PC-9 (cell line): ENCODE data around the gene ANTXR2. TPM values are rescaled to one million over a fixed set of nuclear protein-coding genes. Genes with fewer than 3 reads are reported as not detected.

Experiments used
- BruUV-seq: library from RNA; stranded (reverse); fragments of 400-500 nt; replicated peaks from 2 replicates; lab custom pipeline; 2021; lab: Mats Ljungman, UMichigan
- CTCF ChIA-PET: fragments of 300-600 bp; sonication (Branson Sonifier 250); formaldehyde crosslinking; loops from one replicate; lab custom pipeline; 2022; ENCODE audit warnings: antibody characterized with exemption; lab: Charles Lee
- POLR2A ChIA-PET: fragments of 300-600 bp; sonication (Branson Sonifier 250); formaldehyde crosslinking; loops from one replicate; lab custom pipeline; 2022; ENCODE audit warnings: antibody characterized with exemption; ENCODE audit not compliant: unreplicated experiment; lab: Charles Lee
- DNase-seq, 2 experiments: peaks; one replicate each; pipeline versions ENCODE4 v3.0.0 to v3.0.0-alpha.2; 2015 to 2022; ENCODE audit warnings: mixed read lengths in 1 of 2
- H2AFZ ChIP-seq: fragments of 200-600 bp; sonication (generic); 2 replicates; pipeline ENCODE4 v1.8.1; 2017; ENCODE audit warnings: antibody characterized with exemption
- H3F3A ChIP-seq: fragments of 200-600 bp; sonication (generic); 2 replicates; pipeline ENCODE4 v1.8.1; 2017; ENCODE audit warnings: antibody characterized with exemption, mild to moderate bottlenecking, low read depth; ENCODE audit not compliant: insufficient read depth
- H3K27ac ChIP-seq: fragments of 200-600 bp; sonication (generic); 2 replicates; pipeline ENCODE4 v1.6.1; 2016; ENCODE audit warnings: mixed run types
- H3K27me3 ChIP-seq: fragments of 200-600 bp; sonication (generic); 2 replicates; pipeline ENCODE4 v1.6.1; 2016; ENCODE audit warnings: low read depth, mixed run types; ENCODE audit not compliant: insufficient read depth
- H3K36me3 ChIP-seq: fragments of 200-600 bp; sonication (generic); 2 replicates; pipeline ENCODE4 v1.6.1; 2016; ENCODE audit warnings: low read depth, mixed run types
- H3K4me1 ChIP-seq: fragments of 200-600 bp; sonication (generic); replicated peaks from 2 replicates; pipeline ENCODE4 v1.6.1; 2016; ENCODE audit warnings: mixed run types; ENCODE audit not compliant: insufficient read depth
- H3K4me2 ChIP-seq: fragments of 200-600 bp; sonication (generic); 2 replicates; pipeline ENCODE4 v1.6.1; 2017; ENCODE audit warnings: mixed run types
- H3K4me3 ChIP-seq: fragments of 200-600 bp; sonication (generic); 2 replicates; pipeline ENCODE4 v1.6.1; 2016; ENCODE audit warnings: mixed run types
- H3K79me2 ChIP-seq: fragments of 200-600 bp; sonication (generic); 2 replicates; pipeline ENCODE4 v1.6.1; 2017; ENCODE audit warnings: low read depth, mixed run types
- H3K9me2 ChIP-seq: fragments of 200-600 bp; sonication (generic); 2 replicates; pipeline ENCODE4 v1.8.1; 2017; ENCODE audit warnings: mild to moderate bottlenecking; ENCODE audit not compliant: insufficient read depth
- H3K9me3 ChIP-seq: fragments of 200-600 bp; sonication (generic); 2 replicates; pipeline ENCODE4 v1.8.1; 2016; ENCODE audit warnings: low read depth; ENCODE audit not compliant: insufficient read depth
- H4K20me1 ChIP-seq: fragments of 200-600 bp; sonication (generic); 2 replicates; pipeline ENCODE4 v1.8.1; 2017; ENCODE audit not compliant: insufficient read depth
- EZH2 ChIP-seq: fragments of 200-600 bp; sonication (generic); IDR thresholded peaks from 2 replicates; pipeline ENCODE4 v1.8.0; 2017; ENCODE audit warnings: antibody characterized with exemption, low read depth
- intact Hi-C: fragments of 100-400 bp; cut with micrococcal nuclease; formaldehyde crosslinking; loops from one replicate; pipeline ENCODE4 v1.10.0; 2022; ENCODE audit not compliant: unreplicated experiment
- total RNA-seq: library from RNA; stranded (reverse); gene quantifications from 2 replicates; pipeline ENCODE4 v1.2.3, GENCODE V29; 2021
- TF ChIP-seq, protein P1 (sequence below): fragments of 200-600 bp; sonication (generic); conservative IDR thresholded peaks from 2 replicates; pipeline ENCODE4 v1.6.1; 2017; ENCODE audit warnings: mixed run types, antibody characterized with exemption, mild to moderate bottlenecking, moderate library complexity

Gene ANTXR2
- total RNA-seq, 1 experiment from 2014 or later: 2.0 TPM

GRCh38 chr4:80009806-80010205 lies 63.2 kb downstream of the ANTXR2 start:
- POLR2A ChIA-PET: no interaction called here

DNA sequence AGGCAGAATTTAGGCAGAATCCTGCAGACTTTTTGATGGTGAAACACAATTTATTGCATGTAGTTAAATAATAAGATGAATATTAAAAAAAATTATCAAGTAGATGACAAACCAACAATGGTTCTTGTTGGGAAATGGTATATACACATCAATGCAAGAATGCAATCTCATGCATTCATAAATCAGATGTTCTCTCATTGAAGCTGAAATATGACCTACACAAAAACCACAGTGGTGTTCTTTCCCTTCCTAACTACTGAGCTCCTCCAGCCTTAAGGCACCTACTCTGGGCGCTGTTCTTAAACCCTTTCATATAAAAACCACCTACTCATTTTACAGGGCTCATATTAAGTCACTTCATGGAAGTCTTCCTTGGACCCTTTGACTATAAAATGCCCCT lies 64.1 kb downstream of the ANTXR2 start:
- Histone ChIP-seq H3K4me1 (no peaks in the 10 kb centered on the region), H3K9me2 (no peaks in the 10 kb centered on the region), H3K36me3 (no peaks in the 10 kb centered on the region), H3K27ac (no peak overlapping the region), H4K20me1 (no peaks in the 10 kb centered on the region), H3F3A (no peaks in the 10 kb centered on the region), H3K4me2 (no peak overlapping the region), H3K9me3 (no peaks in the 10 kb centered on the region), H3K79me2 (no peaks in the 10 kb centered on the region), H3K27me3 (no peaks in the 10 kb centered on the region), H3K4me3 (no peak overlapping the region), H2AFZ (no peak overlapping the region)
- TF ChIP-seq, protein P1, sequence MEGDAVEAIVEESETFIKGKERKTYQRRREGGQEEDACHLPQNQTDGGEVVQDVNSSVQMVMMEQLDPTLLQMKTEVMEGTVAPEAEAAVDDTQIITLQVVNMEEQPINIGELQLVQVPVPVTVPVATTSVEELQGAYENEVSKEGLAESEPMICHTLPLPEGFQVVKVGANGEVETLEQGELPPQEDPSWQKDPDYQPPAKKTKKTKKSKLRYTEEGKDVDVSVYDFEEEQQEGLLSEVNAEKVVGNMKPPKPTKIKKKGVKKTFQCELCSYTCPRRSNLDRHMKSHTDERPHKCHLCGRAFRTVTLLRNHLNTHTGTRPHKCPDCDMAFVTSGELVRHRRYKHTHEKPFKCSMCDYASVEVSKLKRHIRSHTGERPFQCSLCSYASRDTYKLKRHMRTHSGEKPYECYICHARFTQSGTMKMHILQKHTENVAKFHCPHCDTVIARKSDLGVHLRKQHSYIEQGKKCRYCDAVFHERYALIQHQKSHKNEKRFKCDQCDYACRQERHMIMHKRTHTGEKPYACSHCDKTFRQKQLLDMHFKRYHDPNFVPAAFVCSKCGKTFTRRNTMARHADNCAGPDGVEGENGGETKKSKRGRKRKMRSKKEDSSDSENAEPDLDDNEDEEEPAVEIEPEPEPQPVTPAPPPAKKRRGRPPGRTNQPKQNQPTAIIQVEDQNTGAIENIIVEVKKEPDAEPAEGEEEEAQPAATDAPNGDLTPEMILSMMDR: no peak
- TF ChIP-seq EZH2: no peak
- POLR2A ChIA-PET: no interaction called here
- intact Hi-C loops: no loop called here
- CTCF ChIA-PET: no interaction called here
- BruUV-seq: no TSS peak
- no peak for DNase-seq

More at GRCh38 chr4:80009806-80010205, 63.2 kb downstream of the ANTXR2 start:
- Histone ChIP-seq H3K79me2 (no peaks in the 10 kb centered on the region), H3K4me3 (no peak overlapping the region), H3K27ac (no peak overlapping the region), H3F3A (no peaks in the 10 kb centered on the region), H3K36me3 (no peaks in the 10 kb centered on the region), H3K4me1 (no peaks in the 10 kb centered on the region), H3K27me3 (no peaks in the 10 kb centered on the region), H2AFZ (no peak overlapping the region), H3K9me3 (no peaks in the 10 kb centered on the region), H4K20me1 (no peaks in the 10 kb centered on the region), H3K4me2 (no peak overlapping the region), H3K9me2 (no peaks in the 10 kb centered on the region)
- CTCF ChIA-PET: no interaction called here
- TF ChIP-seq EZH2: no peak
- TF ChIP-seq, protein P1: no peak
- no peak for DNase-seq
- no TSS peak for BruUV-seq
- intact Hi-C loops: no loop called here

GRCh38 chr4:80008351-80008750 lies 64.7 kb downstream of the ANTXR2 start:
- H3K79me2 ChIP-seq: no peaks in the 10 kb centered on the region
- no peaks in the 10 kb centered on the region for H3K27me3 ChIP-seq
- no peaks in the 10 kb centered on the region for H3K9me2 ChIP-seq
- intact Hi-C loops: no loop called here
- H3K4me1 ChIP-seq: no peaks in the 10 kb centered on the region
- no peaks in the 10 kb centered on the region for H3K9me3 ChIP-seq
- no peak overlapping the region for H3K4me2 ChIP-seq
- H3K4me3 ChIP-seq: no peak overlapping the region
- no peaks in the 10 kb centered on the region for H3F3A ChIP-seq
- BruUV-seq: no TSS peak
- DNase-seq: no peak
- no peaks in the 10 kb centered on the region for H3K36me3 ChIP-seq
- H2AFZ ChIP-seq: no peak overlapping the region
- CTCF ChIA-PET: no interaction called here
- TF ChIP-seq EZH2: no peak
- TF ChIP-seq, protein P1: no peak
- H3K27ac ChIP-seq: no peak overlapping the region
- POLR2A ChIA-PET: no interaction called here
- no peaks in the 10 kb centered on the region for H4K20me1 ChIP-seq
